Transverse colon (tissue), 4 donors: ENCODE data around the gene RPS3. TPM values are rescaled to one million over a fixed set of nuclear protein-coding genes. Genes with fewer than 3 reads are reported as not detected.

Experiments
- DNase-seq: peaks from one replicate; pipeline ENCODE4 v3.0.0-alpha.2; 2019
- H3K27ac ChIP-seq, 4 donors: fragments of 200-600 bp; sonication (generic); 2 replicates each; pipeline ENCODE4 v1.5.1; 2016 to 2018; ENCODE audit warnings: inconsistent platforms in 4 of 4
- H3K27me3 ChIP-seq: fragments of 200-600 bp; sonication (generic); 2 replicates; pipeline ENCODE4 v1.5.1; 2017; ENCODE audit warnings: inconsistent platforms
- H3K36me3 ChIP-seq, 4 donors: fragments of 200-600 bp; sonication (generic); 2 replicates each; pipeline ENCODE4 v1.5.1; 2017 to 2019; ENCODE audit warnings: inconsistent platforms in 4 of 4
- H3K4me1 ChIP-seq, 4 donors: fragments of 200-600 bp; sonication (generic); 2 replicates each; pipeline ENCODE4 v1.5.1; 2017 to 2020; ENCODE audit warnings: inconsistent platforms in 4 of 4
- H3K4me3 ChIP-seq, 4 donors: fragments of 200-600 bp; sonication (generic); 1 replicate in 1 of 4; 2 replicates in 3 of 4; pipeline versions ENCODE4 v1.5.1 to v1.6.1; 2017 to 2019; ENCODE audit warnings: inconsistent platforms in 4 of 4
- H3K9me3 ChIP-seq, 2 donors: fragments of 200-600 bp; sonication (generic); 2 replicates each; pipeline ENCODE4 v1.5.1; 2017 to 2019; ENCODE audit warnings: inconsistent platforms in 2 of 2
- CTCF ChIP-seq, 5 experiments: fragments of 200-600 bp in 3 of 5; fragments of 450-650 bp in 2 of 5; sonication (generic) in 3 of 5; IDR thresholded peaks; 1 replicate in 2 of 5; 2 replicates in 3 of 5; pipeline ENCODE4 v1.5.1; 2016 to 2017; ENCODE audit warnings: antibody characterized with exemption in 5 of 5, inconsistent platforms in 3 of 5, mild to moderate bottlenecking in 2 of 5, moderate library complexity in 1 of 5
- EP300 ChIP-seq: sonication (generic); formaldehyde crosslinking; IDR thresholded peaks from one replicate; pipeline ENCODE4 v1.6.1; 2017; ENCODE audit warnings: antibody characterized with exemption, low read depth
- POLR2A ChIP-seq: fragments of 450-650 bp; IDR thresholded peaks from one replicate; pipeline ENCODE4 v1.6.1; 2016; ENCODE audit warnings: antibody characterized with exemption, mild to moderate bottlenecking, moderate library complexity
- POLR2AphosphoS5 ChIP-seq, 3 donors: sonication (generic); formaldehyde crosslinking; IDR thresholded peaks; one replicate each; pipeline ENCODE4 v1.6.1; 2016; ENCODE audit warnings: antibody characterized with exemption in 3 of 3
- WGBS, 2 donors: methylation state at CpG; one replicate each; pipeline ENCODE4 v1.1.5; 2018; ENCODE audit warnings: low coverage in 1 of 2; 5-methylcytosine and 5-hydroxymethylcytosine counted together
- in situ Hi-C, 4 donors: fragments of 200-750 bp; cut with MboI; loops; one replicate each; pipeline versions ENCODE4 v1.15.0 to v1.15.1; 2017; ENCODE audit warnings: low sequenced_read_pairs in 3 of 4, low pct_ligation_motif_present in 1 of 4, low pct_unique_long_range_greater_than_20kb in 1 of 4
- intact Hi-C: fragments of 100-400 bp; cut with DNase I; formaldehyde crosslinking; loops from one replicate; pipeline ENCODE4 v1.15.1; 2023; ENCODE audit warnings: low total_unique reads
- total RNA-seq, 4 donors: library from RNA; depleted of rRNA; stranded (reverse); fragments of >200 nt; gene quantifications; one replicate each; pipeline ENCODE4 v1.1.0, GENCODE V29; 2016

The RPS3 gene
- total RNA-seq, 4 donors from 2014 or later: 492 to 1,045 (median 813) TPM

- Histone ChIP-seq H3K9me3 (no peaks in the 10 kb centered on the region), H3K36me3 (no peaks in the 10 kb centered on the region), H3K4me3 (no peak overlapping the region), H3K27ac (peak overlapping the region; percentile 68 to 76 (median 72)), H3K4me1 (peaks cover 8 to 44% (median 19%) of the 10 kb centered on the region in 4 donors), H3K27me3 (no peaks in the 10 kb centered on the region)
- peak; percentile 61 for DNase-seq
- intact Hi-C loops: loop anchor here (10.0 kb wide), 1 partner anchor 1064 kb away; the partner anchor contains the start of gene EMSY
- TF ChIP-seq POLR2AphosphoS5 (IDR thresholded peaks at IDR 0.05): peak in 1 of 3 donors; percentile 32
- TF ChIP-seq POLR2A: no peak
- in situ Hi-C loops: loop anchor here (5.0 to 10.0 kb wide), 5 partner anchors 46 to 106 kb away; no protein-coding TSS in a partner anchor
- 52 to 63% methylated on average over 2 to 7 of the region's 7 CpGs for whole genome bisulfite sequencing, 2 donors
Measured at GRCh38 chr11:75380716-75381420, 18.4 kb upstream of the RPS3 start.

- Histone ChIP-seq H3K4me1 (peaks cover 8 to 61% (median 27%) of the 10 kb centered on the region in 4 donors), H3K36me3 (no peaks in the 10 kb centered on the region), H3K4me3 (no peak overlapping the region), H3K9me3 (no peaks in the 10 kb centered on the region), H3K27ac (no peak overlapping the region), H3K27me3 (no peaks in the 10 kb centered on the region)
- in situ Hi-C loops: loop anchor here (5.0 to 10.0 kb wide), 5 partner anchors 48 to 108 kb away; no protein-coding TSS in a partner anchor
- 80 to 90% methylated on average over 1 to 3 of the region's 3 CpGs for WGBS, 2 donors
- intact Hi-C loops: loop anchor here (10.0 kb wide), 1 partner anchor 1062 kb away; the partner anchor contains the start of gene EMSY
- TF ChIP-seq POLR2A: no peak
- TF ChIP-seq EP300: no peak
- no peak for TF ChIP-seq POLR2AphosphoS5 (IDR thresholded peaks at IDR 0.05)
- TF ChIP-seq CTCF (IDR thresholded peaks at IDR 0.05): no peak
- no peak for DNase-seq
Measured at GRCh38 chr11:75383246-75383645, 16.1 kb upstream of the RPS3 start.

- no peak for TF ChIP-seq EP300
- TF ChIP-seq POLR2AphosphoS5 (IDR thresholded peaks at IDR 0.05): no peak
- TF ChIP-seq CTCF (IDR thresholded peaks at IDR 0.05): peak; percentile 96 to 98 (median 97)
- no peak for TF ChIP-seq POLR2A
- H3K27ac ChIP-seq: peak overlapping the region in 2 of 4 donors; percentile 69 to 75
- no peaks in the 10 kb centered on the region for H3K9me3 ChIP-seq
- in situ Hi-C loops (loop anchor here (5.0 to 10.0 kb wide), 5 partner anchors 50 to 110 kb away; no protein-coding TSS in a partner anchor), intact Hi-C loops (loop anchor here (1.0 to 10.0 kb wide), 2 partner anchors 56 to 1060 kb away; partner anchors contain the start of gene EMSY)
- no peaks in the 10 kb centered on the region for H3K27me3 ChIP-seq
- peaks cover 8 to 65% (median 31%) of the 10 kb centered on the region in 4 donors for H3K4me1 ChIP-seq
- H3K4me3 ChIP-seq: no peak overlapping the region
- peak; percentile 85 for DNase-seq
- WGBS, 2 donors: 15 to 28% methylated on average over 4 to 24 of the region's 24 CpGs
- no peaks in the 10 kb centered on the region for H3K36me3 ChIP-seq
Measured at GRCh38 chr11:75384438-75385080, 14.8 kb upstream of the RPS3 start.

- Histone ChIP-seq H3K4me3 (no peak overlapping the region), H3K9me3 (no peaks in the 10 kb centered on the region), H3K36me3 (no peaks in the 10 kb centered on the region), H3K27ac (peak overlapping the region; percentile 51 to 75 (median 64)), H3K4me1 (peaks cover 0 to 40% (median 18%) of the 10 kb centered on the region in 4 donors), H3K27me3 (no peaks in the 10 kb centered on the region)
- in situ Hi-C loops: loop anchor here in 3 of 4 donors (5.0 to 10.0 kb wide), 3 partner anchors 52 to 112 kb away; no protein-coding TSS in a partner anchor
- WGBS, 2 donors: 20 to 32% methylated on average over 1 to 3 of the region's 3 CpGs
- DNase-seq: peak; percentile 52
- TF ChIP-seq POLR2AphosphoS5 (IDR thresholded peaks at IDR 0.05): no peak
- no peak for TF ChIP-seq EP300
- no peak for TF ChIP-seq CTCF (IDR thresholded peaks at IDR 0.05)
- TF ChIP-seq POLR2A: no peak
- intact Hi-C loops: loop anchor here (1.0 to 10.0 kb wide), 2 partner anchors 107 to 1058 kb away; partner anchors contain the start of gene EMSY
Measured at GRCh38 chr11:75386942-75387630, 12.2 kb upstream of the RPS3 start.
